GM21717 (cell line): Measurements from ENCODE around the gene GUSB.

Experiments used
- ATAC-seq: cut with Tn5 transposase; IDR thresholded peaks from one replicate; pipeline ENCODE4 v1.9.1; 2021; ENCODE audit warnings: mild to moderate bottlenecking, moderate library complexity; ENCODE audit not compliant: unreplicated experiment

Gene GUSB

GRCh38 chr7:65938336-65938895, 43.6 kb downstream of the GUSB start:
- ATAC-seq, result no peak

- ATAC-seq, result no peak
Observed at GRCh38 chr7:65937296-65937695, 44.7 kb downstream of the GUSB start.

GRCh38 chr7:65931685-65932084, 50.3 kb downstream of the GUSB start:
- no peak for ATAC-seq

- no peak for ATAC-seq
Observed at GRCh38 chr7:65927489-65928448, 54.2 kb downstream of the GUSB start.

- ATAC-seq, result no peak
Observed at GRCh38 chr7:65926588-65926987, 55.4 kb downstream of the GUSB start.

GRCh38 chr7:65925040-65925439, 57.0 kb downstream of the GUSB start:
- ATAC-seq, result no peak

- no peak for ATAC-seq
Observed at GRCh38 chr7:65924193-65924592, 57.8 kb downstream of the GUSB start.

- no peak for ATAC-seq
Observed at GRCh38 chr7:65923316-65923715, 58.7 kb downstream of the GUSB start.

GRCh38 chr7:65915921-65916657, 65.9 kb downstream of the GUSB start:
- ATAC-seq, result no peak

GRCh38 chr7:65912237-65912636, 69.8 kb downstream of the GUSB start:
- ATAC-seq, result no peak
